GM19467 (cell line): ENCODE results near the gene CMC2.

Experiments used
- ATAC-seq: cut with Tn5 transposase; IDR thresholded peaks from one replicate; pipeline ENCODE4 v1.9.1; 2021; ENCODE audit warnings: mild to moderate bottlenecking, moderate library complexity; ENCODE audit not compliant: unreplicated experiment

Gene CMC2

DNA sequence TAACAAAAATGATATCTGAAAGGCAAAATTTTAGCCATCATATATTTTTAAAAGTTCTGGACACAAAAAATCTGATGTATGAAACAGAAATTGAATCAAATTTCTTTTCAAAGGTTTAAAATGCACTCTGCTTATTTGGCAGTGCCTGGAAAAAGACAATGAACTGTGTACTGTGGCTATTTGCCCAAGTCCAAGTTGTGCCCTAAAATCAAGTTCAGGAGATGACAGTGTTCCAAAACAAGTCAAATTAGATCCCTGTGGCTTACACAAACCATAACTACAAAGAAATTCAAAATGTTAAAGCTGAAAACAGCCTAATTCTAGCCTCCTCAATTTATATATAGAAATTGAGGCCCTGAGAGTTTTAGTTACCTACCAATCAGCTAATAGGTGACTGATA lies 25.6 kb downstream of the CMC2 start:
- ATAC-seq = no peak

DNA sequence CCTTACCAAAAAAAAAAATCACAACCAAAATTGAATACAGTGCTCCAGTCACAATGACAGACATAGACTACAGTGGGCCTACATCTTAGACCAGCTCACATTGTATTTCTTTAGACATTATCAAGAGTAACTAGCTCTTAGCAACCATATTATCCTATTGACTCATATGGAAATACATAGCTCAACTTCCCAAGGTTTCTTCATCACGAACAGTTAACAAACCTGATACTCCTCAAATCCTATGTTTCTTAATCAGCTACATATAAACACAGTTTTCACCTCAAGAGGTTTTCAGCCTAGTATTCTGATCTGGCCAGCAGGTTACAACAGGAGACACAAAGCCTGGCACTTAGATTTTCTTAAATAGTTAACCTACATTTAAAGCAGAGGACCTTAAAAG lies 29.7 kb downstream of the CMC2 start:
- no peak for ATAC-seq

DNA sequence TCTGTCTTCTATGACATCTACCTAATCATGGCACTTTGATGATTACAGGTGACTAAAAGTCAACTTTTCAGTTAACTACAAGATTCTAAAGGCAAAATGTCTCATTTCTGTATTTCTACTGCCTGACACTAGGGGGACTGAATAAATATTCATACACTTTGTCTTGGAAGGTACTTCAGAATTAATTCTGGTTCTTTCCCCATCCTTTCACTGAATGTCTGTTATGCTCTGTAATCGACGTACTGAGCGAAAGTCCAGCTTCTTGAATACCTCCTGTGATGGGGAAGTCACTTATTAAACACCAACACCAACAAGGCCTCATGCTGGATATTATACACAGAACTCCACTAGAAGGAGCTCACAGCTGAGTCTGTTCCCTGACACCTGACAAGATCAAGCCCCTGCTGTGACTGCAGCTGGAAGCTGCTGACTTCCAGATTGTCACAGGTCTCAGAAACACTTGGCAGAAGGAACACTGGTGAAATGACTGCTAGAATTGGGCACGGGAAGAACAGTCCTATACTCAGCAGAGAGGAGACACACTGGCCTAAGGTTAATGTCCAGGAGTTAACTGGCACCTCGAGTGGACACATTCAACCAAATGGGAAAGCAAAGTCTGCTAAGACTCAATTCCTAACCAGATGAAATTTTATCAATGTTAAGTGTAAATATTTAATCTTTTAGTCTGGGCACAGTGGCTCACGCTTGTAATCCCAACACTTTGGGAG lies 31.9 kb downstream of the CMC2 start:
- ATAC-seq = no peak

GRCh38 chr16:80973991-80974390 lies 32.7 kb downstream of the CMC2 start:
- ATAC-seq = no peak

DNA sequence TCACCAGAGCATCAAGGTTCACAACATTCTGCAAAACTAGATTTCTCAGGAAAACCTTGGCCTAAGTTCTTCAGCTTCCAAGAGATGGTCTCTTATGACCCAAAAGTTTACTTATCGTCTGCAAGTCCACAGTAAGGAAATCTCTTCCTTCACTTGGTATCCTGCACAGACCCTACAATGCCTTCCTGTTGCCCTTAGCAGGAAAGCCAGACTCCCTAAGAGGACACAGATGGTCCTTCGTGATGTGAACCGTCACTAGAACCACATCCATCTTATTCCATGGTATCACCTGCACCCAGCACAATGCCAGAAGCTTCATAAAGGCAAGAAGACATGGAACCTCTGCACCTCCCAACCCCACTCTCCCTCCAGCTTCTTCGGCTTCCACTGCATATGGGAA lies 34.1 kb downstream of the CMC2 start:
- no peak for ATAC-seq

GRCh38 chr16:80971819-80972218 lies 34.9 kb downstream of the CMC2 start:
- peak; percentile 68 for ATAC-seq

- ATAC-seq = no peak
Observed at GRCh38 chr16:80969114-80969484, 37.6 kb downstream of the CMC2 start.

- no peak for ATAC-seq
Observed at GRCh38 chr16:80968386-80969113, 38.1 kb downstream of the CMC2 start.

DNA sequence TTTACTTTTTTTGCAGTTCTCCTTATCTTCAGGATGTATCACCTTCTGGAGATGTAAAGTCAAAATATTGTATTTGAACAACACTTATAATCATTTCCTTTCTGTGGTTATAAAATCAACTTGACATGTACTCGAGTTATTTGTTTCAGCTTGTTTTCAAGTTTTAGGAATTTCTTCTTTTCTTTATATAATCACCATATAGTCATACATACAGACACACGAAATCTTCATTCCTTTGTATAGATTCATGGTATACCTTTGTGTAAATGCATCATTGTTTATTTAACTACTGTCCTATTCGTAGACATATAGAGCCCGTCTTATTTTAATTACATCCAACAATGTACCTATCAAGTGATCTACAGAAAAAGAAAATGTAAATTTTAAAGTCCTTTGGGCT lies 40.1 kb downstream of the CMC2 start:
- ATAC-seq = no peak

GRCh38 chr16:80964351-80964750 lies 42.3 kb downstream of the CMC2 start:
- no peak for ATAC-seq

- no peak for ATAC-seq
Observed at GRCh38 chr16:80962879-80963278, 43.8 kb downstream of the CMC2 start.

DNA sequence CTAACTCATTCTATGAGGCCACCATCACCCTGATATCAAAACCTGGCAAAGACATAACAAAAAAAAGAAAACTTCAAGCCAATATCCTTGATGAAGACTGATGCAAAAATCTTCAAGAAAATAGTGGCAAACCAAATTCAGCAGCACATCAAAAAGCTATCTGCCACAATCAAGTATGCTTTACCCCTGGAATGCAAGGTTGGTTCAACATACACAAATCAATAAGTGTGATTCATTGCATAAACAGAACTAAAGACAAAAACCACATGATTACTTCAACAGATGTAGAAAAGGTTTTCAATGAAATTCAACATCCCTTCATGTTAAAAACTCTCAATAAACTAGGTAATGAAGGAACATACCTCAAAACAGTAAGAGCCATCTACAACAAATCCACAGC lies 48.4 kb downstream of the CMC2 start:
- no peak for ATAC-seq

- ATAC-seq = no peak
Observed at GRCh38 chr16:80954985-80955384, 51.7 kb downstream of the CMC2 start.

- ATAC-seq = no peak
Observed at GRCh38 chr16:80948886-80949493, 57.7 kb downstream of the CMC2 start.

DNA sequence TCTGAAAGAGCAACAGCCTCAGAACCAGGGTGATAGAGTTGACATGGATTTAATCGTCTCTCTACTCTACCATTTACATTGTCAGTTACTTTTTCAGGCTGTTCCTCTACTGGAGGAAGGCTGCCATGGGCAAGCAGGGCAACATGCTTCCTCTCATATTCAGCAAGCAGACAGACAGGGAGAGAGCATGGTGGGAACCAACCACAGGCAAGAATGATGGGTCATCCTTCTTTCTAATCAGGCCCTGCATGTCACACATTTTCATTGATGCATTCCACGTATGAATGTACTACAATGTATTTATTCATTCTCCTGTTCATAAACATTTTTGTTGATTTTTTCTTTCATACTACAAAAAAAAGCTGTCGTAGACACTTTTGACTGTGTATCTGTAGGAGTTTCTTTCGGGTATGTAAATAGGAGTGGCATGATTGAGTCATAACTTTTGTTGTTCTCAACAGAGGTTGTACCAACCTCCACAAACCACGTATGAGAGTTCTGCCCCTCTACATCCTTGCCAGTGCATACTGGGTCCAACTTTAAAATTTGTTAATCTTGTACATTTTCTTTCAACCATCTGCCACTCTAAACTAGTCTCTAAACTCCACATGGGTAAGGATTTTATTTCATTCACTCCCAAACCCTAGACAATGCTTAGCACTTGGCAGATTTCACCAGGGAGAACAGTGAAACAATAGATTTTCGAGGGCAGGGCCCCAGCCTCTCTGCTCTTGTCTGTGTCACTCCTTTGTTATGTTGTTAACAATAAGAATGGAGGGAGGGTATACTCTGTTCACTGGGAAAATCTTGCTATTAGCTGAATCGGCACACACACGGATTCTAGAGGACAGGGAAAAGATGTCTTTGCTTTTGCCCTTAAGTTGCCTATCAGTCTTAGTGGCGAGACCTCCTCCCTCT lies 58.7 kb downstream of the CMC2 start:
- no peak for ATAC-seq

GRCh38 chr16:80947239-80947638 lies 59.4 kb downstream of the CMC2 start:
- no peak for ATAC-seq

DNA sequence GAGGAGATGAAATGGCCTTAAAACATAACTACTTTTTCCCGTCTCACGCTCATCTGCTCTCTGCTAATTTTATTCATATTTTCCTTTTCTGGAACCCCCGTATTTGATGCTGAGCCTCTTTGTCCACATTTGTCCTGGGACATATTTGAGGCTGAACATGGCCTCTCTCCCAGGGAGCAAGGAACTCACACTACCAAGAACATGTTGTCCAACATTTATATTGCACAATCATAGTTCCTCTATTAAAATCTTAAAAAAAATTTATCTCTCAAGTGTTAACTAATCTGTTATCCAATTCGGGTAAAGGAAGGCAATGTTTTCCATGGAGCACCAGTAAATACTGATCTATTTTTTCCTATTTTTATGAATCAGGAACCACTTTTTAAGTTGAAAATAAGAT lies 60.2 kb downstream of the CMC2 start:
- no peak for ATAC-seq

- ATAC-seq = no peak
Observed at GRCh38 chr16:80940069-80940856, 66.4 kb downstream of the CMC2 start.

GRCh38 chr16:80938879-80939260 lies 67.8 kb downstream of the CMC2 start:
- ATAC-seq = no peak
